ENCODE results near the gene SPEG.

DNA sequence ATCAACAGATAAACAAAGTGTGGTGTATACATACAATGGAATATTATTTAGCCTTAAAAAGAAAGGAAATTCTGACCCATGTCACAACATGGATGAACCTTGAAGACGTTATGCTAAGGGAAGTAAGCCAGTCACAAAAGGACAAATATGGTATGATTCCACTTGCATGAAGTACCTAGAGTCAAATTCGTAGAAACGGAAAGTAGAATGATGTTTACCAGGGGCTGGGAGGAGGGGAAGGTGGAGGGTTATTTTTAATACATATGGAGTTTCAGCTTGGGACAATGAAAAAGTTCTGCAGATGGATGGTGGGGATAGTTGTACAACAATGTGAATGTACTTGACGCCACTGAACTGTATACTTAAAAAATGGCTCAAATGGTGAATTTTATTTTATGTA lies 19.8 kb upstream of the SPEG start:
- no peak for TF ChIP-seq EZH2 (IDR thresholded peaks at IDR 0.05; ENCODE audit: insufficient read depth, low read length)
- TF ChIP-seq, protein P1, sequence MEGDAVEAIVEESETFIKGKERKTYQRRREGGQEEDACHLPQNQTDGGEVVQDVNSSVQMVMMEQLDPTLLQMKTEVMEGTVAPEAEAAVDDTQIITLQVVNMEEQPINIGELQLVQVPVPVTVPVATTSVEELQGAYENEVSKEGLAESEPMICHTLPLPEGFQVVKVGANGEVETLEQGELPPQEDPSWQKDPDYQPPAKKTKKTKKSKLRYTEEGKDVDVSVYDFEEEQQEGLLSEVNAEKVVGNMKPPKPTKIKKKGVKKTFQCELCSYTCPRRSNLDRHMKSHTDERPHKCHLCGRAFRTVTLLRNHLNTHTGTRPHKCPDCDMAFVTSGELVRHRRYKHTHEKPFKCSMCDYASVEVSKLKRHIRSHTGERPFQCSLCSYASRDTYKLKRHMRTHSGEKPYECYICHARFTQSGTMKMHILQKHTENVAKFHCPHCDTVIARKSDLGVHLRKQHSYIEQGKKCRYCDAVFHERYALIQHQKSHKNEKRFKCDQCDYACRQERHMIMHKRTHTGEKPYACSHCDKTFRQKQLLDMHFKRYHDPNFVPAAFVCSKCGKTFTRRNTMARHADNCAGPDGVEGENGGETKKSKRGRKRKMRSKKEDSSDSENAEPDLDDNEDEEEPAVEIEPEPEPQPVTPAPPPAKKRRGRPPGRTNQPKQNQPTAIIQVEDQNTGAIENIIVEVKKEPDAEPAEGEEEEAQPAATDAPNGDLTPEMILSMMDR (IDR thresholded peaks at IDR 0.05; ENCODE audit: insufficient read depth, low read depth, low read length): no peak
